GM12878 (cell line): ENCODE measurements around the gene MTM1. TPM values are rescaled to one million over a fixed set of nuclear protein-coding genes. Genes with fewer than 3 reads are reported as not detected.

Experiments
- ATAC-seq: fragments of 200-7000 bp; cut with Tn5 transposase; 3 replicates; pipeline ENCODE4 v1.9.1; 2020; ENCODE audit warnings: mild to moderate bottlenecking, moderate library complexity
- BruUV-seq: library from RNA; stranded (reverse); fragments of 400-500 nt; replicated peaks from 2 replicates; lab custom pipeline; 2021; lab: Mats Ljungman, UMichigan
- CTCF ChIA-PET: fragments of 300-600 bp; sonication (Branson Sonifier 250); formaldehyde crosslinking; extraction: SDS; loops from one replicate; lab custom pipeline; 2021; ENCODE audit warnings: inconsistent platforms; lab: Yijun Ruan, JAX
- POLR2A ChIA-PET: fragments of 350-600 bp; formaldehyde crosslinking; extraction: SDS; loops from one replicate; lab custom pipeline; 2021; ENCODE audit warnings: inconsistent platforms; lab: Charles Lee
- RAD21 ChIA-PET: fragments of 300-600 bp; sonication (Branson Sonifier 250); formaldehyde crosslinking; loops from one replicate; lab custom pipeline; 2023; ENCODE audit warnings: antibody characterized with exemption; ENCODE audit not compliant: unreplicated experiment; lab: Charles Lee
- SMC1A ChIA-PET: fragments of 300-600 bp; sonication (Branson Sonifier 250); formaldehyde crosslinking; loops from one replicate; lab custom pipeline; 2023; ENCODE audit not compliant: unreplicated experiment, uncharacterized antibody; lab: Charles Lee
- DNase-seq: peaks from one replicate; pipeline ENCODE4 v3.0.0-alpha.2; 2011; ENCODE audit warnings: low read depth, low spot score
- FAIRE-seq: peaks from 3 replicates; lab custom pipeline; 2011; peaks lifted over from hg19 to GRCh38; lab: Jason Lieb, UNC
- H2AFZ ChIP-seq: 2 replicates; pipeline ENCODE4 v1.6.0; 2011; ENCODE audit warnings: low read depth, low read length, control low read depth; ENCODE audit not compliant: control insufficient read depth
- H3K27ac ChIP-seq: 2 replicates; pipeline ENCODE4 v1.5.1; 2011; ENCODE audit warnings: control low read depth; ENCODE audit not compliant: control insufficient read depth, insufficient read depth
- H3K27me3 ChIP-seq, 2 experiments: replicated peaks in 1 of 2; 2 replicates each; pipeline versions ENCODE4 v1.6.0 to v1.6.1; 2011; ENCODE audit warnings: low read length in 1 of 2; ENCODE audit not compliant: control insufficient read depth in 2 of 2, insufficient read depth in 2 of 2
- H3K36me3 ChIP-seq, 2 experiments: 2 replicates each; pipeline ENCODE4 v1.5.1; 2011; ENCODE audit warnings: low read length in 1 of 2; ENCODE audit not compliant: control insufficient read depth in 2 of 2, insufficient read depth in 2 of 2
- H3K4me1 ChIP-seq: 2 replicates; pipeline ENCODE4 v1.6.1; 2011; ENCODE audit warnings: mild to moderate bottlenecking, low read length, moderate library complexity, mixed read lengths; ENCODE audit not compliant: control insufficient read depth, insufficient read depth
- H3K4me2 ChIP-seq: 2 replicates; pipeline ENCODE4 v1.6.0; 2011; ENCODE audit warnings: control low read depth; ENCODE audit not compliant: control insufficient read depth, insufficient read depth
- H3K4me3 ChIP-seq: fragments of 200-600 bp; sonication (generic); 2 replicates; pipeline ENCODE4 v1.5.1; 2016
- H3K79me2 ChIP-seq: 2 replicates; pipeline ENCODE4 v1.6.0; 2011; ENCODE audit warnings: low read length; ENCODE audit not compliant: control insufficient read depth, insufficient read depth
- H3K9ac ChIP-seq: 2 replicates; pipeline ENCODE4 v1.8.0; 2011; ENCODE audit warnings: low read length, control low read depth, mixed read lengths; ENCODE audit not compliant: control insufficient read depth, insufficient read depth
- H3K9me3 ChIP-seq: replicated peaks from 3 replicates; pipeline ENCODE4 v1.5.1; 2011; ENCODE audit warnings: mild to moderate bottlenecking, low read length; ENCODE audit not compliant: control insufficient read depth, insufficient read depth
- H4K20me1 ChIP-seq: 2 replicates; pipeline ENCODE4 v1.6.0; 2011; ENCODE audit not compliant: control insufficient read depth, insufficient read depth
- ATF7 ChIP-seq: fragments of 450-650 bp; IDR thresholded peaks from 2 replicates; pipeline ENCODE4 v1.6.1; 2016; ENCODE audit warnings: low read depth, mild to moderate bottlenecking
- CREB1 ChIP-seq: IDR thresholded peaks from 2 replicates; pipeline ENCODE4 v1.6.1; 2012; ENCODE audit warnings: low read depth, mild to moderate bottlenecking, inconsistent platforms
- CREM ChIP-seq: IDR thresholded peaks from 2 replicates; pipeline ENCODE4 v1.6.1; 2014; ENCODE audit warnings: antibody characterized with exemption, low read depth
- DPF2 ChIP-seq: fragments of 450-650 bp; IDR thresholded peaks from 2 replicates; pipeline ENCODE4 v1.6.1; 2017; ENCODE audit warnings: mild to moderate bottlenecking
- KLF5 ChIP-seq: fragments of 450-650 bp; IDR thresholded peaks from 2 replicates; pipeline ENCODE4 v1.6.1; 2014; ENCODE audit warnings: mild to moderate bottlenecking; ENCODE audit not compliant: partially characterized antibody
- MEF2B ChIP-seq: fragments of 450-650 bp; IDR thresholded peaks from 2 replicates; pipeline ENCODE4 v1.6.1; 2018; ENCODE audit warnings: mild to moderate bottlenecking, moderate library complexity; ENCODE audit not compliant: partially characterized antibody, poor library complexity, severe bottlenecking
- SPI1 ChIP-seq: IDR thresholded peaks from 2 replicates; pipeline ENCODE4 v1.6.1; 2011; ENCODE audit warnings: low read depth, mild to moderate bottlenecking, low read length, moderate library complexity, borderline replicate concordance; ENCODE audit not compliant: insufficient read depth
- WGBS: methylation state at CpG from one replicate; pipeline ENCODE4 v1.1.6; 2016; ENCODE audit warnings: low lambda C conversion rate; ENCODE audit not compliant: insufficient replicate concordance, insufficient coverage; ENCODE audit errors: missing lambda C conversion rate; 5-methylcytosine and 5-hydroxymethylcytosine counted together
- in situ Hi-C: fragments of 300-500 bp; cut with MboI; formaldehyde crosslinking; loops from 9 replicates; pipeline ENCODE4 v1.14.3; 2018; ENCODE audit warnings: mixed read lengths
- intact Hi-C: fragments of 100-400 bp; cut with micrococcal nuclease; formaldehyde crosslinking; loops from one replicate; pipeline ENCODE4 v1.14.2; 2022; ENCODE audit not compliant: unreplicated experiment
- polyA plus RNA-seq, 11 experiments: library from polyadenylated mRNA; depleted of rRNA in 4 of 11; unstranded in 6 of 11; stranded (reverse) in 5 of 11; fragments of >200 nt; fragmentation: Nextera tagmentation in 4 of 11; fragmentation: Illumina TruSeq in 1 of 11; extraction: Ambion mirVana in 4 of 11; extraction: Trizol in 1 of 11; gene quantifications; 1 replicate in 1 of 11; 2 replicates in 10 of 11; pipeline versions ENCODE4 v1.2.1 to v1.2.3, GENCODE V29; 2011 to 2016; ENCODE audit warnings: inconsistent platforms in 2 of 11, missing spikeins in 2 of 11, low read depth in 1 of 11
- total RNA-seq, 4 experiments: library from RNA; depleted of rRNA in 3 of 4; stranded (reverse); fragments of >200 nt in 3 of 4; fragmentation: Illumina TruSeq in 1 of 4; extraction: Trizol in 1 of 4; gene quantifications; 2 replicates each; pipeline versions ENCODE4 v1.2.1 to v1.2.3, GENCODE V29; 2013 to 2021
- TF ChIP-seq, protein P1 (sequence below): IDR thresholded peaks from 2 replicates; pipeline ENCODE4 v1.6.1; 2012; ENCODE audit warnings: low read depth, low read length, improper control_type of control experiment
- TF ChIP-seq, protein P2 (sequence below): IDR thresholded peaks from 2 replicates; pipeline ENCODE4 v1.6.1; 2012; ENCODE audit warnings: low read length, inconsistent platforms
- TF ChIP-seq, protein P3 (sequence below): IDR thresholded peaks from 2 replicates; pipeline ENCODE4 v1.6.1; 2012; ENCODE audit warnings: mild to moderate bottlenecking, low read depth, low read length
- TF ChIP-seq, protein P4 (sequence below): fragments of 450-650 bp; IDR thresholded peaks from 2 replicates; pipeline ENCODE4 v1.6.1; 2016; ENCODE audit warnings: mild to moderate bottlenecking
- TF ChIP-seq, protein P5 (sequence below): IDR thresholded peaks from 2 replicates; pipeline ENCODE4 v1.6.1; 2011; ENCODE audit warnings: borderline replicate concordance, low read depth, mild to moderate bottlenecking, moderate library complexity, low read length; ENCODE audit not compliant: insufficient read depth, poor library complexity, severe bottlenecking

The MTM1 gene
- total and polyA plus RNA-seq, 10 of the 15 experiments (the other 5 are each of a cell fraction or from before 2014, with no cell fraction given), result 3.9 to 13.3 (median 8.4) TPM

DNA sequence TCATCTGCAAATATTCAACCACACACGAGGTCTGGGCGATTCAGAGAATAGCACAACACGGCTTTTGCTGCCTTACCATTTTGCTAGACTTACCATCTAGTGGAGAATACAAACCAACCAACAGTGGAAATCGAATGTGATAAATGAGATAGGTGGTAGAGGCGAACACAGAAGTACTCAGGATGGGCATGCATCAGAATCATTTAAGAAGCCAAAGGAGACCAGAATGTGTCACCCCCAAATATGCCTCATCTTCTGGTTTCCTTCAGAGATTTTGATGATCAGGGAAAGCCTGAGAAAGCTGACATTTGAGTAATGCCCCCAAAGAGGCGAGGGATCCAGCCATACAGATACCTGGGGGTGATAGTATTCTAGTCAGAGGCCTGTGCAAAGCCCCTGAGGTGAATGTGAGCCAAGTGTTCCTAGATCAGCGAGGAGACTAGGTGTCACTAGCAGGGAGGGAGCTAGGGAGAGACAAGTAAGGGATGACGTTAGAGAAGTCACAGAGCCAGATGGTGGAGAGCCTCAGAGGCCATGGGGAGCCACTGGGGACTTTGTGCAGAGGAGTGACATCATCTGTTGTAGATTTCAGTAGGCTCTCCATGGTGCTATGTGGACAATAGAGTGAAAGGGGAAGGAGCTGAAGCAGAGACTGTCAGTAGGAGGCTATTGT is 126.5 kb downstream of the MTM1 start:
- FAIRE-seq (no peak), ATAC-seq (peak; percentile 72), DNase-seq (no peak)
- intact Hi-C loops (loop anchor here (5.0 kb wide), 1 partner anchor 123 kb away; no protein-coding TSS in a partner anchor), in situ Hi-C loops (loop anchor here (25.0 kb wide), 1 partner anchor 1183 kb away; the partner anchor contains the start of gene IDS)
- H2AFZ ChIP-seq, result no peak overlapping the region
- no peaks in the 10 kb centered on the region; the same call in 2 of the 3 replicates for H3K9me3 ChIP-seq
- peak overlapping the region; percentile 65 for H3K9ac ChIP-seq
- CTCF ChIA-PET, result interaction anchor here (1.3 to 12.8 kb wide), 3 partner anchors 12 to 755 kb away, joined by 3 to 106 read pairs (median 31); no protein-coding TSS in a partner anchor
- H3K79me2 ChIP-seq, result peaks cover 42% of the 10 kb centered on the region
- H3K4me3 ChIP-seq, result peak overlapping the region; percentile 62
- BruUV-seq, result no TSS peak
- H3K36me3 ChIP-seq, result no peaks in the 10 kb centered on the region
- H3K4me2 ChIP-seq, result peak overlapping the region; percentile 71
- WGBS, result 23% methylated on average over 8 of the region's 8 CpGs
- SMC1A ChIA-PET, result interaction anchor here (0.6 to 1.6 kb wide), 3 partner anchors 14 to 21 kb away, joined by 3 to 8 read pairs (median 7); no protein-coding TSS in a partner anchor
- POLR2A ChIA-PET, result interaction anchor here (1.0 to 2.3 kb wide), 3 partner anchors 8 to 755 kb away, joined by 4 to 5 read pairs (median 5); no protein-coding TSS in a partner anchor
- H3K27me3 ChIP-seq, result no peaks in the 10 kb centered on the region
- peak overlapping the region; percentile 90 for H3K27ac ChIP-seq
- H3K4me1 ChIP-seq, result peaks cover 13% of the 10 kb centered on the region
- no peaks in the 10 kb centered on the region for H4K20me1 ChIP-seq
- TF ChIP-seq ATF7 (peak; percentile 95), KLF5 (no peak), SPI1 (no peak), CREB1 (peak; percentile 75), MEF2B (peak; percentile 35), CREM (0 out of 2 replicates have a peak, but pooled peaks have one; percentile 40), DPF2 (no peak)
- TF ChIP-seq, protein P1, sequence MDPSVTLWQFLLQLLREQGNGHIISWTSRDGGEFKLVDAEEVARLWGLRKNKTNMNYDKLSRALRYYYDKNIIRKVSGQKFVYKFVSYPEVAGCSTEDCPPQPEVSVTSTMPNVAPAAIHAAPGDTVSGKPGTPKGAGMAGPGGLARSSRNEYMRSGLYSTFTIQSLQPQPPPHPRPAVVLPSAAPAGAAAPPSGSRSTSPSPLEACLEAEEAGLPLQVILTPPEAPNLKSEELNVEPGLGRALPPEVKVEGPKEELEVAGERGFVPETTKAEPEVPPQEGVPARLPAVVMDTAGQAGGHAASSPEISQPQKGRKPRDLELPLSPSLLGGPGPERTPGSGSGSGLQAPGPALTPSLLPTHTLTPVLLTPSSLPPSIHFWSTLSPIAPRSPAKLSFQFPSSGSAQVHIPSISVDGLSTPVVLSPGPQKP, result no peak
- TF ChIP-seq, protein P2, sequence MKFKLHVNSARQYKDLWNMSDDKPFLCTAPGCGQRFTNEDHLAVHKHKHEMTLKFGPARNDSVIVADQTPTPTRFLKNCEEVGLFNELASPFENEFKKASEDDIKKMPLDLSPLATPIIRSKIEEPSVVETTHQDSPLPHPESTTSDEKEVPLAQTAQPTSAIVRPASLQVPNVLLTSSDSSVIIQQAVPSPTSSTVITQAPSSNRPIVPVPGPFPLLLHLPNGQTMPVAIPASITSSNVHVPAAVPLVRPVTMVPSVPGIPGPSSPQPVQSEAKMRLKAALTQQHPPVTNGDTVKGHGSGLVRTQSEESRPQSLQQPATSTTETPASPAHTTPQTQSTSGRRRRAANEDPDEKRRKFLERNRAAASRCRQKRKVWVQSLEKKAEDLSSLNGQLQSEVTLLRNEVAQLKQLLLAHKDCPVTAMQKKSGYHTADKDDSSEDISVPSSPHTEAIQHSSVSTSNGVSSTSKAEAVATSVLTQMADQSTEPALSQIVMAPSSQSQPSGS, result peak; percentile 49; the same call in 1 of the 2 replicates
- TF ChIP-seq, protein P3, sequence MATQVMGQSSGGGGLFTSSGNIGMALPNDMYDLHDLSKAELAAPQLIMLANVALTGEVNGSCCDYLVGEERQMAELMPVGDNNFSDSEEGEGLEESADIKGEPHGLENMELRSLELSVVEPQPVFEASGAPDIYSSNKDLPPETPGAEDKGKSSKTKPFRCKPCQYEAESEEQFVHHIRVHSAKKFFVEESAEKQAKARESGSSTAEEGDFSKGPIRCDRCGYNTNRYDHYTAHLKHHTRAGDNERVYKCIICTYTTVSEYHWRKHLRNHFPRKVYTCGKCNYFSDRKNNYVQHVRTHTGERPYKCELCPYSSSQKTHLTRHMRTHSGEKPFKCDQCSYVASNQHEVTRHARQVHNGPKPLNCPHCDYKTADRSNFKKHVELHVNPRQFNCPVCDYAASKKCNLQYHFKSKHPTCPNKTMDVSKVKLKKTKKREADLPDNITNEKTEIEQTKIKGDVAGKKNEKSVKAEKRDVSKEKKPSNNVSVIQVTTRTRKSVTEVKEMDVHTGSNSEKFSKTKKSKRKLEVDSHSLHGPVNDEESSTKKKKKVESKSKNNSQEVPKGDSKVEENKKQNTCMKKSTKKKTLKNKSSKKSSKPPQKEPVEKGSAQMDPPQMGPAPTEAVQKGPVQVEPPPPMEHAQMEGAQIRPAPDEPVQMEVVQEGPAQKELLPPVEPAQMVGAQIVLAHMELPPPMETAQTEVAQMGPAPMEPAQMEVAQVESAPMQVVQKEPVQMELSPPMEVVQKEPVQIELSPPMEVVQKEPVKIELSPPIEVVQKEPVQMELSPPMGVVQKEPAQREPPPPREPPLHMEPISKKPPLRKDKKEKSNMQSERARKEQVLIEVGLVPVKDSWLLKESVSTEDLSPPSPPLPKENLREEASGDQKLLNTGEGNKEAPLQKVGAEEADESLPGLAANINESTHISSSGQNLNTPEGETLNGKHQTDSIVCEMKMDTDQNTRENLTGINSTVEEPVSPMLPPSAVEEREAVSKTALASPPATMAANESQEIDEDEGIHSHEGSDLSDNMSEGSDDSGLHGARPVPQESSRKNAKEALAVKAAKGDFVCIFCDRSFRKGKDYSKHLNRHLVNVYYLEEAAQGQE, result peak; percentile 69
- TF ChIP-seq, protein P4, sequence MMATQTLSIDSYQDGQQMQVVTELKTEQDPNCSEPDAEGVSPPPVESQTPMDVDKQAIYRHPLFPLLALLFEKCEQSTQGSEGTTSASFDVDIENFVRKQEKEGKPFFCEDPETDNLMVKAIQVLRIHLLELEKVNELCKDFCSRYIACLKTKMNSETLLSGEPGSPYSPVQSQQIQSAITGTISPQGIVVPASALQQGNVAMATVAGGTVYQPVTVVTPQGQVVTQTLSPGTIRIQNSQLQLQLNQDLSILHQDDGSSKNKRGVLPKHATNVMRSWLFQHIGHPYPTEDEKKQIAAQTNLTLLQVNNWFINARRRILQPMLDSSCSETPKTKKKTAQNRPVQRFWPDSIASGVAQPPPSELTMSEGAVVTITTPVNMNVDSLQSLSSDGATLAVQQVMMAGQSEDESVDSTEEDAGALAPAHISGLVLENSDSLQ, result no peak
- TF ChIP-seq, protein P5, sequence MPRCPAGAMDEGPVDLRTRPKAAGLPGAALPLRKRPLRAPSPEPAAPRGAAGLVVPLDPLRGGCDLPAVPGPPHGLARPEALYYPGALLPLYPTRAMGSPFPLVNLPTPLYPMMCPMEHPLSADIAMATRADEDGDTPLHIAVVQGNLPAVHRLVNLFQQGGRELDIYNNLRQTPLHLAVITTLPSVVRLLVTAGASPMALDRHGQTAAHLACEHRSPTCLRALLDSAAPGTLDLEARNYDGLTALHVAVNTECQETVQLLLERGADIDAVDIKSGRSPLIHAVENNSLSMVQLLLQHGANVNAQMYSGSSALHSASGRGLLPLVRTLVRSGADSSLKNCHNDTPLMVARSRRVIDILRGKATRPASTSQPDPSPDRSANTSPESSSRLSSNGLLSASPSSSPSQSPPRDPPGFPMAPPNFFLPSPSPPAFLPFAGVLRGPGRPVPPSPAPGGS, result no peak
- RAD21 ChIA-PET, result interaction anchor here (1.2 to 1.9 kb wide), 2 partner anchors 20 to 127 kb away, joined by 3 to 6 read pairs; no protein-coding TSS in a partner anchor
